HG02938 (cell line): ENCODE measurements around the gene ZNF784.
A peak's percentile ranks its signal among the peaks of the same experiment; 100 is the strongest.

ENCODE experiments used
- ATAC-seq: cut with Tn5 transposase; IDR thresholded peaks from one replicate; pipeline ENCODE4 v1.9.1; 2021; ENCODE audit warnings: mild to moderate bottlenecking, moderate library complexity; ENCODE audit not compliant: unreplicated experiment

The ZNF784 gene

DNA sequence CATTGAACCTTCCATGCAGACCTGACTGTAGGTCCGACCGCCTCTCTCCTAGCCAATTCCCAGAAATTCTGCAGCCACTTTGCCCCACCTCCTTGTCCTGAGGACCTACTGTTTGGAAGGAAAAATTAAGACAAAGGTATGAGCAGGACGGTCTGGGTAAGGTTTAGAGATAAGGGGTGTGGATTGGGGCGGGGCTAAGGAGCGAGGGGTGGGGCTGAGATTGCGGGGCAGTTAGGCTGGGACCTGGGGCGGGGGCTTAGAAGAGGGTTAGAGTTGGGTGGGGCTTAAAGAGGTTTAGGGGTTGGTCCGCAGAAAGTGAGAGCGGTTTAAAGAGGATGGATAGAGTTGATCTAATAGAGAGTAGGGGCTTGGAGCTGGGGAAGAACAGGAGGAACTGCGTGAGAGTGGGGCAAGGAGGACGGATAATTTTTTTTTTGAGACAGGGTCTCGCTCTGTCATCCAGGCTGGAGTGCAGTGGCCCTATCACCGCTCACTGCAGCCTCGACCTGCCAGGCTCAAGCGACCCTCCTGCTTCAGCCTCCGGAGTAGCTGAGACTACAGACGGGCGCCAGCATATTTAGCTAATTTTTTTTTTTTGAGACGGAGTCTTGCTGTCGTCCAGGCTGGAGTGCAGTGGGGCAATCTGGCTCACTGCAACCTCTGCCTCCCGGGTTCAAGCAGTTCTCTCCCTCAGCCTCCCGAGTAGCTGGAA, 20.6 kb downstream of the ZNF784 start:
- ATAC-seq: no peak

GRCh38 chr19:55603115-55603514, 21.3 kb downstream of the ZNF784 start:
- ATAC-seq: no peak

DNA sequence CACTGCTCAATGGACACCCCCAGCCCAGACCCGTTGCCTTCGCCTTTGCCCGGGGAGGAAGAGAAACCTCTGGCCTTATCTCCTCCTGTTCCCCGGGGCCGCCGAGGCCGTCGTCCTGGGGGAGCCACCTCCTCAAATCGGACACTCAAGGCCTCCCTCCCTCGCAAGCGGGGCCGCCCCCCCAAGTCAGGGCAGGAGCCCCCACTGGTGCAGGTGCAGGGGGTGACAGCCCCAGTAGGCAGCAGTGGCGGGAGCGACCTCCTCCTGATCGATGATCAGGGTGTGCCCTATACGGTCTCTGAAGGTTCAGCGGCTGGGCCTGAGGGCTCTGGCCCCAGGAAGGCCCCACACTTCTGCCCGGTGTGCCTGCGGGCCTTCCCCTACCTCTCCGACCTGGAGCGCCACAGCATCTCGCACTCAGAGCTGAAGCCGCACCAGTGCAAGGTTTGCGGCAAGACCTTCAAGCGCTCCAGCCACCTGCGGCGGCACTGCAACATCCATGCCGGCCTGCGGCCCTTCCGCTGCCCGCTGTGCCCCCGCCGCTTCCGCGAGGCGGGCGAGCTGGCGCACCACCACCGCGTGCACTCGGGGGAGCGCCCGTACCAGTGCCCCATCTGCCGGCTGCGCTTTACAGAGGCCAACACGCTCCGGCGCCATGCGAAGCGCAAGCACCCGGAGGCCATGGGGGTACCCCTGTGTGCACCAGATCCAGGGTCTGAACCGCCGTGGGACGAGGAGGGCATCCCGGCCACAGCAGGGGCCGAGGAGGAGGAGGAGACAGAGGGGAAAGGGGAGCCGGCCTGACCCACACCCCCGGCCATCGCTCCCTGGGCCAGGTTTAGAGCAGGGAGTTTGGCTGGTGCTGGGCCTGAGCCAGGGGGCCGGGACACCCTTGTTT, 22.0 kb downstream of the ZNF784 start:
- ATAC-seq: no peak

DNA sequence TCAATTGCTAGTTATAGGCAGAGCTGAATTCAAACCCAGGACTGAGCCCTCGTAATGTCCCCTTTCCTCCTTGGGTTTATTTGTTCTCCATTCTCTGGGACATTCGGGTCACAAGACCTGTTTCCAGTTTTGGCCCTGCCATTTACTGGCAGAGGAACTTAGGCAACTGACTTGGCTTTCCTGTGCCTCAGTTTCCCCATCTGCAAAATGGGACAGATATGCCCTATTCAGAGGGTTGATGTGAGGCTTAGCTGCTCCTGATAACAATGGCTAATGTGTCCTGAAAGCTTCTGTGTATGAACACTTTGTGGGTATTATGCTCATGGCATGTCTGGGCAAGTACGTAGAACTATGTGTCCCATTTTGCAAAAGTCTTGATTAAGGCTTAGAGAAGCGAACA, 23.3 kb downstream of the ZNF784 start:
- ATAC-seq: no peak

DNA sequence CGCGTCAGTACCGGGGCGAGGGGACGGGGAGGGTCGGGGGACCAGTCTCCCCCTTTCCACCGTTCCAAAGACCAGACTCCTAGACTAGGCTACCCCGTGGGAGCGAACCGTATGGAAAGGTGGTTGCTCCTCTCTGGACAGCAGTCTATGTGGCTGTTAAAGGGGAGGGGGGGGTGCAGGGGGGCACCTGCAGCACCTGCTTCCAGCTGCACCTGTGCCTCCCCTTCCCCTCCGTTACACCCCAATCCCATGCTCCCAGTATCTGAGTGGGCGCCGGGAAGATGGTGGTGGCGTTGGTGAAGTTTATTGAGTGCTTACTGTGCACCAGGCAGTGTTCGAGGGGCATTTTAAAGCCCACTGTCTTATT, 23.7 kb downstream of the ZNF784 start:
- ATAC-seq: no peak

DNA sequence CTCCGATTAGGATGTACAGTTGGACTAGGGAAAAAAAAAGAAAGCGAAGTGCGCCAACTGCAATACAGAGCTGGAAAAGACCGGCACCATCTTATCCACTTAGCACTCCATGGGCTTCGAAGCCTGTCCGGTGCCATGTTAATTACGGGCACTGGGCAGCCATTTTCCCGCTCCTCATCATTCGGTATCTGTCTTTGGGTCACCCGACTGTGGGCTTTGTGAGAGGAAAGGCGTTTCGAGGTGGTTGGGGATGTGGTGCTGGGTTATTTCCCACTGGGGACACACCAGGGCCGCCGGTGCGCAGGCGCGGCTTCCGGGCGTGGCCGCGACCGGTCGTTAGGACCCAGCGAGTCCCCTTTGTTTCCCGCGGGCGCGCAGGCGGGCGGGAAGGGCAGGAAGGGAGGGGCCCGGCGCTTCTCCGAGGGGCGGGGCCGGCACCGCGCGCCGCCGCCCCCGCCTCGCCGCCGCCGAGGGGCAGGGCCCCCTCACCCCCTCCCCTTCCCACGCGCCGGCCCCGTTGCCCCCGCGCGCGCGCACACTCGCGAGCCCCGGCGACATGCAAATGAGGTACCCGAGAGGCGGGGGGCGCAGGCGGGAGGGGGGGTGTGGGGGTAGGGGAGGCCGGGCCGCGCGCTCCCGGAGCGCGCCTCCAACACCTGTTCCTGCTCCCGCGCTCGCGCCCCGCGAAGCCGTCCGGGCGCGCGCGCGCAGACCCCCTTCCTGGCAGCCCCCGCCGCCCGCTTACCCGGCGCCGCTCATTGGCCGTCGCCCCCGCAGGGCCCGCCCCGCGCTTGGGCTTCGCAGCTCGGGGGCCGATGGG, 24.3 kb downstream of the ZNF784 start, which contains the start of gene ZNF524:
TSS of gene ZNF524 (plus strand) at position 447 of the 820 bp plus-strand sequence. CDS start 1,825 bp downstream, outside the sequence.
- ATAC-seq: peak; percentile 41

DNA sequence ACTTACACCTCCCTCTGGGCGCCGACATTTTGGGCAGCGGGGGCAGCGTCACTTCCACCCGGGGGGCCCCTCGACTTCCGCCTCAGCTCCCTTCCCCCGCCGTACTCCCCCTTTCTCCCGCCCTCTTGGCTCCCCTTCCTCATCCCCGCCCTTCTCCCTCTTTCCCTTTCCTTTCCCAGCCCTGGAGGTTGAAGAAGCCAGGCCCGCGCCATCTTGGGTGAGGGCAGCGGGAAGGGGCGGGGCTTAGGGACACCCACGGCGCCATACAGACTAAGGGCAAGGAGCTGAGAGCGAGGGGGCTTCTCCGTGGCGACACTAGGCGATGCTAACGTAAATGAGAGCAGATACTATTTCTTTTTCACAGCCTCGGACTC, 24.9 kb downstream of the ZNF784 start, which contains the start of gene FIZ1:
TSS of gene FIZ1 (minus strand) at position 50 of the 374 bp plus-strand sequence. CDS start 1,652 bp downstream, outside the sequence.
- peak; percentile 55 for ATAC-seq

DNA sequence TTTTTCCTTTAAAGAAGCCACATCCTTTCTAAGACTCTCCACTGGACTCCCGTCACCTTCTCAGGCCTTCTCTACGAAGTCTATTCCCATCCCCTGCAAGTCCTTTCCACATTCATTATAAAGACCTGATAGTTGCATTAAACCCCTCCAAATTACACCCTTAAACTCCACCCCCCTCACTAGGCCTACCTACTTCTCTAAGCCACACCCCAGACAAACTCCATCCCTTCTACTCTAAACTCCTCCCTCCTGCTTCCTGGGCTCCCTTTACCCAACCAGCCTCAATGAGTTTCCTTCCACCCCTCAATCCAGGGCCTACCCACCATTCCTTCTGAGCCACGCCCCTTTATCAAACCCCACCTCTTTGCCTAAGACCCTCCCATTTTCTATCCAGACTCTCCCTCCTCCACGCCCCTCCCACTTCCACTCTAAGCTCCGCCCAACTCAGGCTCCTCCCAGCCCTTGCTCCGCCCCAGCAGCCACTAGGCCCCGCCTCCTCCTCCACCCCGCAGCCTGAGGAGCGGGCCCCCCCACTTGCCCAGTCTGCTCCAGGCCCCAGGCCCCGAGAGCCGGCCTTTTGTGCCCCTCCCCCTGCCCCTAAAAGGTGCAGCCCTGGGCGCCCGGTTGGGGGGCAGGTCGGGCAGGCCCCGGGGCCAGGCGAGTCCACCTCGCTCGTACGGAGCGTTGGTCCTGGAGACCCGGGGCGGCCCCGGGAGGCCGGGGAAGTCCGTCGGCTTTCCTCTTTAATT, 25.5 kb downstream of the ZNF784 start:
- ATAC-seq: peak; percentile 52

GRCh38 chr19:55598034-55598433, 26.3 kb downstream of the ZNF784 start:
- no peak for ATAC-seq

DNA sequence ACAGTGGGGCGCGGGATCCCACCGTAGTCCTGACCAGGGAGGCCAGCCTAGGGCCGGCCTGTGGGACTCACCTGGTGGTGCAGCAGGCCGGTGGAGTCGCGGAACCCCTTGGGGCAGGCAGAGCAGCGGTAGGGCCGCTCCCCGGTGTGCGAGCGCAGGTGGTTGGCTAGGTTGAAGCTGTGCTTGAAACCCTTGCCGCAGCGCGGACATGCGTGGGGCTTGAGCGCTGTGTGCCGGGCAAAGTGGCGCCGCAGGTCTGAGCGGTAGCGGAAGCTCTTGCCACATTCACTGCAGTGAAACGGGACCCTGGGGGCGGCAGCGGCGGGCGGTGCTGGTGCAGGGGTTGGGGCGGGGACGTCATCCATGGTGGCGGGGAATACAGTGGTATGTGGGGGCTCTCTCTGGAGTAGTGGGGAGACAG, 26.9 kb downstream of the ZNF784 start:
- ATAC-seq: no peak

- no peak for ATAC-seq
These were observed 28.1 kb downstream of the ZNF784 start for GRCh38 chr19:55596304-55596703.

DNA sequence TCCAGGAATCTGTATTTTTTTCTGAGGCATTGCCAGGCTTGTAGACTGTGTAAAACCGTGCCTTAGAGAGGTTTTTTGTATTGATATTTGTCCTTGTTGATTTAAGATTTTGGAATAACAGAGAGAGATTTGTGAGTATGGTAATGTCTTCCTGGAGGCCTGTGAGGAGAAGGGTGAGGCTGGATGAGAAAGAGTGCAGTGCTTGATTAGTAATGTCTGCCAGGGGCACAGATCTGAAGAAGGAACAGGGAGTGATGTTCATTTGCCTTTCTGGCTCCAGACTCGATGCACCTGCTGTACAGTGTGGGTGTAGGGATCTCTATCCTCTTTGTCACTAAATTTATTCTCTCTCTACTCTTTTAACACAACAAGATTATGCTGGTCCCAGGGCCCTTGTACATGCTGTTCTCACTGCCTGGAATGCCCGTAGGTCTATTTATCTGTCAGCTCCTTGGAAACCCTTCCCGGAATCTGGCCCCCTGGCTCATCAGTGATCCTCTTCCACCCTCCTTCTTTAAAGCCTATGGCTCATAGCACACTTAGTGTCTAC, 29.3 kb downstream of the ZNF784 start:
- ATAC-seq: no peak

DNA sequence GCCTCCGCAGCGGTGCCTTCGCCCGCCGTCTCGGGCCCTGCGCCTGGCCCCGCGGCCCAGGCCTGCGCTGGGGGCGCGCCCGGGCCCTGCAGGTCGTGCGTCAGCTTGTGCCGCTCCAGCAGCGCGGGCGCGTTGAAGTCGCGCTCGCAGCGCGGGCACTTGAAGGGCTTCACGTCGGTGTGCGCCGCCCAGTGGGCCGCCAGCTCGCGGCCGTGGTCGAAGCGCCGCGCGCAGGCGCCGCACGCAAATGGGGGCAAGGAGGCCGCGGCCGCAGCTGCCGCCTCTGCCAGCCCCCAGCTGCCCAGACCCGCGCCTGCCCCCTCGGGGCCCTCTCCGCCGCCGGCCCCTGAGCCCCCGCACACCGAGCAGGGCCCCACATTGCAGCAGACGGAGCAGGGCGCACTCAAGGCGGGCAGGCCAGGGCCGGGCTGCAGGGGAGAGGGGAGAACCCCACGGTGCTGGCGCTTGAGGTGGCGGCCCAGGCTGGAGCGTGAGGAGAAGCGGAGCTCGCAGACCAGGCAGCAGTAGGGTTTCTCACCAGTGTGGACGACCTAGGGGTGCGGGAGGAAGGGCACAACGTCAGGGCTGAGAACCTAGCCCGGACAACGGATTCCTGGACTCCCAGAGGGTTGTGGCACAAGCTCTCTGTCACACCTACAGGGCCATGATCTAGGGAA, 31.1 kb downstream of the ZNF784 start:
- no peak for ATAC-seq

- ATAC-seq: no peak
These were observed 31.8 kb downstream of the ZNF784 start for GRCh38 chr19:55592391-55593090.

DNA sequence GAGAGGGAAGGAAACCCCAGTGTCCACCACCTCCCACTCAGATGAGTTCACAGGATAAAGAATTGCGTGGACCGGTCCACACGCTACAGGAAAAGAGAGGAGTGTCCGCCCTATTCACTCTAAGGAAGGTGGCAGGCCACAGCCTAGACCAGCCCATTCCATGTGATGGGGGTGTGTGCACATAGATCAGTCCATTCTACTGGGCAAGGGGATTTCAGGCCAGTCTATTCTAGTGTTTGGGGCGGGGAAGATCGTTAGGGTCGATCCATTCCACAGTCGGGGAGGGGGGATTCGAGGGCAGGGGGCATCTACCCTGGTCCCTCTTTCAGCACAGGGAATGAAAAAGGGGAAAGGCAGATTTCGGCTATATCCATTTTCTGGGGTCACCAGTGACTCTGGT, 32.8 kb downstream of the ZNF784 start:
- ATAC-seq: no peak

- no peak for ATAC-seq
These were observed 33.7 kb downstream of the ZNF784 start for GRCh38 chr19:55590617-55591016.

GRCh38 chr19:55590109-55590508, 34.3 kb downstream of the ZNF784 start:
- ATAC-seq: no peak

GRCh38 chr19:55588738-55589137, 35.6 kb downstream of the ZNF784 start:
- no peak for ATAC-seq
